ENCODE data around the gene DTNB.

The DTNB gene

DNA sequence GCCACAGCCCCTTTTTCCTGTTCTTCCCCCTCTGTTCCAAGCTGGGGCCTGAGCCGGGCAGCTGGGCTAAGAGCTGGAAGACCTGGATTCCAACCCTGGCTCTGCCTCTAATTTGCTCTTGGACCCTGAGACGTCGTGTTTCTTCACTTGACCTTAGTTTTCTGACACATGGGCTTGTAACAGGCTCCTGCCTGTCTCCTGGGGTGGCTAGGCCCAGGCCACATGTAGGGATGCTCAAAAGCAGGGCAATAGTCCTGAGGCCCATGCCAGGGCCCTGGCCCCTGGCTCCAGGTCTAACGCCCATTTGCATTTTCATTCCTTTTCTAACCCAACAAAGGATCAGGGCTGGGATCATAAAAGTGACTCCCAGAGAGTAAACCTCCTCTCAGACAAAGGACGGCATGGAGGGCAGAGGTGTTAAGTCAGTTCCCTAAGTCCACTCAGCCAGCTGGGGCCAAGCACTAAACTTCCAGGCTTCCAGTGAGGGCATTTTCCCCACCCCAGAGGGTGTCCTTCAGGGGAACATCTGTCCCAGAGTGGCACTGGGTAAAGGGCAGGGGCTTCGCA, 315.0 kb downstream of the DTNB start:
- in situ Hi-C loops (cut with HindIII; ENCODE audit: low sequenced_read_pairs) = no loop called here
- TF ChIP-seq, protein P1, sequence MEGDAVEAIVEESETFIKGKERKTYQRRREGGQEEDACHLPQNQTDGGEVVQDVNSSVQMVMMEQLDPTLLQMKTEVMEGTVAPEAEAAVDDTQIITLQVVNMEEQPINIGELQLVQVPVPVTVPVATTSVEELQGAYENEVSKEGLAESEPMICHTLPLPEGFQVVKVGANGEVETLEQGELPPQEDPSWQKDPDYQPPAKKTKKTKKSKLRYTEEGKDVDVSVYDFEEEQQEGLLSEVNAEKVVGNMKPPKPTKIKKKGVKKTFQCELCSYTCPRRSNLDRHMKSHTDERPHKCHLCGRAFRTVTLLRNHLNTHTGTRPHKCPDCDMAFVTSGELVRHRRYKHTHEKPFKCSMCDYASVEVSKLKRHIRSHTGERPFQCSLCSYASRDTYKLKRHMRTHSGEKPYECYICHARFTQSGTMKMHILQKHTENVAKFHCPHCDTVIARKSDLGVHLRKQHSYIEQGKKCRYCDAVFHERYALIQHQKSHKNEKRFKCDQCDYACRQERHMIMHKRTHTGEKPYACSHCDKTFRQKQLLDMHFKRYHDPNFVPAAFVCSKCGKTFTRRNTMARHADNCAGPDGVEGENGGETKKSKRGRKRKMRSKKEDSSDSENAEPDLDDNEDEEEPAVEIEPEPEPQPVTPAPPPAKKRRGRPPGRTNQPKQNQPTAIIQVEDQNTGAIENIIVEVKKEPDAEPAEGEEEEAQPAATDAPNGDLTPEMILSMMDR (IDR thresholded peaks at IDR 0.05; ENCODE audit: low read depth, low read length, missing control alignments) = no peak
- no peak overlapping the region for H3K4me3 ChIP-seq (ENCODE audit: low read depth, low read length)

DNA sequence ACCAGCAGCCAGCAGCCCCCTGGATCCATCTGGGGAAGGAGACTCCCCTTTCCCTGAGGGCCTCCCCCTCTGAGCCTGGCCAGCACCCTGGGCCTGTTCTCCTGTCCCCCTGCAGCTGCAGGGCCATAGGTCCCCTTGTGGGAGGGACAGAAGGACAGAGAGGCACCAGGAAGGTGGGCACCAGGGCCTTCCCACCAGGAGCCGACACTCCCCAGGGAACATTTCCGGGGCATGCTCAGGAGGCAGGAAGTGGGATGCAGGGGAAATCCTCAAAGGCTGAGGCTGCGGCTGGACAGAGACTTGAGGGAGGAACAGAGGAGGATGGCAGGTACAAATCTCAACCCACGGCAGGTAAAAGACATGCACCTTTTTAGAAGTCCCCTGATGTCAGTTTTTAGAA, 317.3 kb downstream of the DTNB start:
- in situ Hi-C loops (cut with HindIII; ENCODE audit: low sequenced_read_pairs) = no loop called here
- TF ChIP-seq, protein P1 (IDR thresholded peaks at IDR 0.05; ENCODE audit: low read depth, low read length, missing control alignments) = no peak
- DNase-seq (ENCODE audit: low read depth) = no peak
- no peak overlapping the region for H3K4me3 ChIP-seq (ENCODE audit: low read depth, low read length)

More for the DNA sequence above, 315.0 kb downstream of the DTNB start:
- no peak for DNase-seq (ENCODE audit: low read depth)

DNA sequence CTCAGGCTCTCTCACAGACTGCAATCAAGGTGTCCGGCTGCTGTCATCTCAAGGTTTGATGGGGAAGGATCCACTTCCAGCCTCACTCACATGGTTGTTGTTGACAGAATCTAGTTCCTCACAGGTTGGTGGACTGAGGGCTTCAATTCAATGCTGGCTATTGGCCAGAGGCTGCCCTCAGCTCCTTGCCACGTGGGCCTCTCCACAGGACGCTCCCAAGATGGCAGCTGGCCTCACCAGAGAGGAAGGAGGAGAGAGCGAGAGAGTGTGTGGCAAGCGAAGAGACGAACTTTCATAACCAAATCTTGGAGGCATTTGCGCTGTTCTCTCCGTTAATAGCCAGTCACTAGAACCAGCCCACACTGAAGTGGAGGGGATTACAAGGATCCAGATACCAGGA, 318.1 kb downstream of the DTNB start:
- in situ Hi-C loops (cut with HindIII; ENCODE audit: low sequenced_read_pairs) = no loop called here
- no peak for DNase-seq (ENCODE audit: low read depth)
- TF ChIP-seq, protein P1 (IDR thresholded peaks at IDR 0.05; ENCODE audit: low read depth, low read length, missing control alignments) = no peak
- no peak overlapping the region for H3K4me3 ChIP-seq (ENCODE audit: low read depth, low read length)

DNA sequence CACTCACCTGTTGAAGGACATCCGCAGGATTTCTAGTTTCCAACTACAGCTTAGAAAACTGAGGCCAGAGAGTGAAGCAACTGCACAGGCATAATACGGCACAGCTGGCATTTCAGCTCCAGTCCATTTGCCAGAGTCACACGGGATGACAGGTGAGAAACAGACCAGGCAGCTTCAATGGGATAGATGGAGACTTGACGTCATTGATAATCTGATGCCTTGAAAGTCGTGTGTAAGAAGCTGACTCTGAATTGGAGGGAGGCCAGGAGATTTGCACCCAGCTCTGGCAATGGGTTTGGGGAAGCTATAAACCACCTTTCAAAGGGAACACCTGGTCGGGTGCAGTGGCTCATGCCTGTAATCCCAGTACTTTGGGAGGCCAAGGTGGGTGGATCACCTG, 319.3 kb downstream of the DTNB start:
- no peak overlapping the region for H3K4me3 ChIP-seq (ENCODE audit: low read depth, low read length)
- in situ Hi-C loops (cut with HindIII; ENCODE audit: low sequenced_read_pairs) = no loop called here
- DNase-seq (ENCODE audit: low read depth) = no peak
- TF ChIP-seq, protein P1 (IDR thresholded peaks at IDR 0.05; ENCODE audit: low read depth, low read length, missing control alignments) = no peak

DNA sequence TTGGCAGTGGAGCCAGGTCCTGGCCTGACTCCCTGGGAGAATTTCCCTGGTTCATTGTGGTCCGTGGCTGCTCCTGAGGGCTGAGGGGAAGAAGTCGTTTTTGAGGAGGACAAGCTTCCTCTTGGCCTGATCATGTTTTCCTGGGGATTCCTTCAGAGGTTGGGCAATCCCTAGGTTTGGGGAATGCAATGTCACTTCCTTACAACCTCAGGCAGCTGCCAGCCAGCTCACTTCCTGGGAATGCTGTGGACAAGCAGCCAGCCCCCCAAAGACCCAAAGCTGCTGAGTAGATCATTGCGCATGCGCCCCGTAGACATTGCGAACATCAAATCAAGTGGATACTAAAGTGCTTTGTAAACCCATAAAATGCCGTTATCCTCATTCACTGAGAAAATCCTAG, 324.0 kb downstream of the DTNB start:
- no peak overlapping the region for H3K4me3 ChIP-seq (ENCODE audit: low read depth, low read length)
- in situ Hi-C loops (cut with HindIII; ENCODE audit: low sequenced_read_pairs) = no loop called here
- peak; percentile 24 for DNase-seq (ENCODE audit: low read depth)
- TF ChIP-seq, protein P1 (IDR thresholded peaks at IDR 0.05; ENCODE audit: low read depth, low read length, missing control alignments) = no peak

DNA sequence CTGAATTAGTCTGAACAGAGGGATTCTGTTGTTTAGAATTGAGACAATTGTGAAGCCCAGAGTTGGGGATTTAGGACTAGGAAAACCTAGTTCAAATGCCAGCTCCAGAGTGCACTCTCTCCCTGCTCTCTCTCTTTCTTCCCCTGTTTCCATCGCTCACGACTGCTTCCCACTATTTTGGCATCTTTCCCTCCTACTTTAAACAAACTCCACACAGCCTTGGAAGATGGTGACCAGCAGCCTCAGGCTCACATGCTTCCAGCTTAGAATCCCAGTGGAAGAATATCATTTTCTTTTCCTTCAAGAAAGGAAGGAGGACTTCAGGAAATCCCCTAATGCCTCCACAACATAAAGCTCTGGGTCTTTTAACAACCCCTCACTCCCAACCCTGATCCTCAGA, 325.5 kb downstream of the DTNB start:
- peak; percentile 28 for DNase-seq (ENCODE audit: low read depth)
- in situ Hi-C loops (cut with HindIII; ENCODE audit: low sequenced_read_pairs) = no loop called here
- no peak overlapping the region for H3K4me3 ChIP-seq (ENCODE audit: low read depth, low read length)
- TF ChIP-seq, protein P1 (IDR thresholded peaks at IDR 0.05; ENCODE audit: low read depth, low read length, missing control alignments) = no peak
